GM12865 (cell line): ENCODE measurements around the gene BTBD6.
A peak's percentile ranks its signal among the peaks of the same experiment; 100 is the strongest.
"Not testable (repeated sequence)": the region's sequence is repeated elsewhere in the genome, so short reads cannot be mapped to it uniquely, and the experiment has no call there.

Experiments used
- DNase-seq: peaks from one replicate; pipeline ENCODE4 v3.0.0; 2010; ENCODE audit warnings: low read depth
- H3K4me3 ChIP-seq: 2 replicates; pipeline ENCODE4 v1.5.1; 2011; ENCODE audit warnings: mild to moderate bottlenecking, low read depth, low read length, control low read depth
- TF ChIP-seq, protein P1 (sequence below): IDR thresholded peaks from 2 replicates; pipeline ENCODE4 v1.5.1; 2011; ENCODE audit warnings: low read length, control low read depth, low read depth, inconsistent platforms; ENCODE audit not compliant: insufficient read depth; ENCODE audit errors: missing control alignments

The BTBD6 gene

DNA sequence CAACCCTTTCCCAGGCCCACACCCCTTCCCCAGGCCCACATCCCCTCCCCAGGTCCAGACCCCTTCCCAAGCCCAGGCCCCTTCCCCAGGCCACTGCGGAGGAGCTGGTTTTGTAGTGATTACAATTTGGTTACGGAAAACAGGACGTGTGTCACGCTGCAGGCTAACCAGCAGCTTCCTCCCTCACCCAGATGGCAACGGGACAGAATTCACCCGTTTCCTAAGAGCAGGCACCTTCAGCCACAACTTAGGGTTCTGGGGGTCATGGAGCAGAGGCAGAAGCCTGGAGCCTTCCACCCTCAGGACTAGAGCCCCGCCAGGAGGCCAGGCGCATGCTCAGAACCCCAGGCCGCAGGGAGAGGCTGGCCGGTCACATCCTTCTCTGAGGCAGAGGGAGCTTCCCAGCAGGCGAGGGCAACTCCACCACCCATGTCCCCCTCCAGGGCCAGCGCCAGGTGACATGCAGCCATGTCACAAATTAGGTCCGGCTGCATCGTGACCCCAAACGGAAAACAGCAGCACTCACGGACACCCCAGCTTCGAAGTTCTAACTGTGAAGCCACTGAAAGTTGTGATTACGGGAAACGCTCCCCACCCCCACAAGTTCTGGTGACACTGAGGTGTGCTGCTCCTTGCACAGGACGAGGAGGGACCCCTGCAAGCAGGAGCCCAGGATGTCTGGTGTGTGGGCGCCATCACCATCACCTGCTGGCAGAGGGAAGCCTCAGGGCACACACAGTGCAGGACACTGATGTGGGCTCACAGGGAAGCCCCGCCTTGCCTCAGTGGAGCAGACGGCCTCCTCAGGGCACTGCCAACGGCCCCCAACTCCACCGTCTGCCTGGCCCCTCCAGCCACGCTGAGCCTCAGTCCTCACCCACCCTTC lies 44.7 kb downstream of the BTBD6 start:
- TF ChIP-seq, protein P1, sequence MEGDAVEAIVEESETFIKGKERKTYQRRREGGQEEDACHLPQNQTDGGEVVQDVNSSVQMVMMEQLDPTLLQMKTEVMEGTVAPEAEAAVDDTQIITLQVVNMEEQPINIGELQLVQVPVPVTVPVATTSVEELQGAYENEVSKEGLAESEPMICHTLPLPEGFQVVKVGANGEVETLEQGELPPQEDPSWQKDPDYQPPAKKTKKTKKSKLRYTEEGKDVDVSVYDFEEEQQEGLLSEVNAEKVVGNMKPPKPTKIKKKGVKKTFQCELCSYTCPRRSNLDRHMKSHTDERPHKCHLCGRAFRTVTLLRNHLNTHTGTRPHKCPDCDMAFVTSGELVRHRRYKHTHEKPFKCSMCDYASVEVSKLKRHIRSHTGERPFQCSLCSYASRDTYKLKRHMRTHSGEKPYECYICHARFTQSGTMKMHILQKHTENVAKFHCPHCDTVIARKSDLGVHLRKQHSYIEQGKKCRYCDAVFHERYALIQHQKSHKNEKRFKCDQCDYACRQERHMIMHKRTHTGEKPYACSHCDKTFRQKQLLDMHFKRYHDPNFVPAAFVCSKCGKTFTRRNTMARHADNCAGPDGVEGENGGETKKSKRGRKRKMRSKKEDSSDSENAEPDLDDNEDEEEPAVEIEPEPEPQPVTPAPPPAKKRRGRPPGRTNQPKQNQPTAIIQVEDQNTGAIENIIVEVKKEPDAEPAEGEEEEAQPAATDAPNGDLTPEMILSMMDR, result no peak
- no peak overlapping the region for H3K4me3 ChIP-seq
- DNase-seq, result no peak

DNA sequence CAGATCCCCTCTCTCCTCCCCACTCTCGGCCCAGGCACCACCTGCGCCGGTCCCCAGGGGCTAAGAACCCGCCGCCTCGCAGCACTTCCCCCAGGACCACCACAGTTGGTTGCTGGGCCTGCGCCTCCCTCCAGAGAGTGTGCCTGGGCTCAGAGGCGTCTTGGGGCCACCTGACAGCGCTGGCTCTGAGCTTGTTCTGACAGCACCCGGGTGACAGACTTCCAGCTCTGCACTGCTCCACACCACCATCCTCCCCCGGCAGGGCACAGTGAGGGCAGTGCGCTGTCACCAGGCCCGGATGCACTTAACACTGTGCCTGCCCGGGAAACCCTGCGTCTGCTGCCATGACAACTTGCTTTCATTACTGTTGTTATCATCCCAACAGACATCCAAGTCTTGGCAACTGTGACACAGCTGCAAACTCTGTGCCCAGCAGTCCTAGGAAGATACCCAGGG lies 45.8 kb downstream of the BTBD6 start:
- TF ChIP-seq, protein P1, result no peak
- no peak overlapping the region for H3K4me3 ChIP-seq
- DNase-seq, result peak; percentile 61

DNA sequence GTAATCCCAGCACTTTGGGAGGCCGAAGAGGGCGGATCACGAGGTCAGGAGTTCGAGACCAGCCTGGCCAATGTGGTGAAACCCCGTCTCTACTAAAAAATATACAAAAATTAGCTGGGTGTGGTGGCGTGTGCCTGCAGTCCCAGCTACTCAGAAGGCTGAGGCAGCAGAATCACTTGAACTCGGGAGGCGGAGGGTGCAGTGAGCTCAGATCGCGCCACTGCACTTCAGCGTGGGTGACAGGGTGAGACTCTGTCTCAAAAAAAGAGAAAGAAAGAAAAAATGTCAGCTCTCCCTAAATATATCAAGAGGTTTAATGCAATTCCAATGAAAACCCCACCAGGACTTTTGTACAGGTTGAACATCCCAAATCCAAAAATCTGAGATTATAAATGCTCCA lies 49.0 kb downstream of the BTBD6 start:
- DNase-seq, H3K4me3 ChIP-seq: not testable (repeated sequence)

DNA sequence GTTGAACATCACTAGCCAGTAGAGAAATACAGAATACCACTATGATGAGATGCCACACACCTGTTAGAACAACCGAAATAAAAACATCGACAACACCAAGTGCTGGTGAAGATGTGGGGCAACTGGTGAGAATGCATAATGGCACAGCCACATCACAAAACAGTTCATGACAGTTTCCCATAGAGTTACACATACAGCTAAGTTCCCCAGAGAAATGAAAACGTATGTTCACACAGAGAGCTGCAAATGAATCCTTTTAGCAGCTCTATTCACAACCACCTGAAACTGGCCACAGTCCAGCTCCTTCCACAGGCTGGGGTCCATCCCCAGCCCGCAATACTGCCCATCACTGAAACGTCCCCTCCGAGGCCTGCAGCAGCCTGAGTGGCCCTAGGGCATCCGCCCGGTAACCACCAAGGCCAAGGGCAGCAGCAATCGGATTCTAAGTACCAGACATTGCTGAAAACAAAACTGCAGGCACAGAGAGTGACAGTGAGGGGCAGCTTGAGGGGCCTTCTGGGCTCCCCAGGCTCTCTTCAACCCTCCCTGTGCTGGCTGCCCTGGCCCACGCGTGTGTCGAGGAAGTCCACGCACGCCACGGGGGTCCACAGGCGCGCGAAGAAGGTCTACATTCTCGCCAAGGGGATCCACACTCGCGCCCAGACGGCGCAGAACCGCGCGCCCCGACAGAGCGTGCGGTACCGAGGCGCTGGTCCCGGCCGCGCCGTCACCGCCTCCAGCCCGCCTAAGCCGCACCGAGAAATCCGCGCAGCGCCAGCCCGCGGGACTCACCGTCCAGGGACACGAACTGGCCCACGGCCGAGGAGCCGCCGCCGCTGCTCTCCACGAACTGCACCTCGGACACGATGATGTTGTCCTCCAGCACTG lies 51.6 kb downstream of the BTBD6 start:
- peak; percentile 54 for DNase-seq
- H3K4me3 ChIP-seq, result peak overlapping the region; percentile 95
- TF ChIP-seq, protein P1, result no peak
